Measurements from ENCODE around the gene ST3GAL4.
A peak's percentile ranks its signal among the peaks of the same experiment; 100 is the strongest.

ST3GAL4 gene

GRCh38 chr11:126431401-126432064, 76.0 kb downstream of the ST3GAL4 start:
- TF ChIP-seq CTCF (conservative IDR thresholded peaks at IDR 0.05; ENCODE audit: low read depth, low read length), result no peak
- peak; percentile 58 for DNase-seq (ENCODE audit: low read depth)
- H3K4me3 ChIP-seq (ENCODE audit: low read depth, low read length), result no peak overlapping the region

- DNase-seq (ENCODE audit: low read depth), result no peak
- TF ChIP-seq CTCF (conservative IDR thresholded peaks at IDR 0.05; ENCODE audit: low read depth, low read length), result no peak
- H3K4me3 ChIP-seq (ENCODE audit: low read depth, low read length), result no peak overlapping the region
These were observed 76.6 kb downstream of the ST3GAL4 start for GRCh38 chr11:126432065-126432461.

GRCh38 chr11:126432525-126432924, 77.0 kb downstream of the ST3GAL4 start:
- no peak overlapping the region for H3K4me3 ChIP-seq (ENCODE audit: low read depth, low read length)
- TF ChIP-seq CTCF (conservative IDR thresholded peaks at IDR 0.05; ENCODE audit: low read depth, low read length), result no peak
- DNase-seq (ENCODE audit: low read depth), result no peak

GRCh38 chr11:126433244-126433846, 77.9 kb downstream of the ST3GAL4 start:
- no peak overlapping the region for H3K4me3 ChIP-seq (ENCODE audit: low read depth, low read length)
- TF ChIP-seq CTCF (conservative IDR thresholded peaks at IDR 0.05; ENCODE audit: low read depth, low read length), result no peak

DNA sequence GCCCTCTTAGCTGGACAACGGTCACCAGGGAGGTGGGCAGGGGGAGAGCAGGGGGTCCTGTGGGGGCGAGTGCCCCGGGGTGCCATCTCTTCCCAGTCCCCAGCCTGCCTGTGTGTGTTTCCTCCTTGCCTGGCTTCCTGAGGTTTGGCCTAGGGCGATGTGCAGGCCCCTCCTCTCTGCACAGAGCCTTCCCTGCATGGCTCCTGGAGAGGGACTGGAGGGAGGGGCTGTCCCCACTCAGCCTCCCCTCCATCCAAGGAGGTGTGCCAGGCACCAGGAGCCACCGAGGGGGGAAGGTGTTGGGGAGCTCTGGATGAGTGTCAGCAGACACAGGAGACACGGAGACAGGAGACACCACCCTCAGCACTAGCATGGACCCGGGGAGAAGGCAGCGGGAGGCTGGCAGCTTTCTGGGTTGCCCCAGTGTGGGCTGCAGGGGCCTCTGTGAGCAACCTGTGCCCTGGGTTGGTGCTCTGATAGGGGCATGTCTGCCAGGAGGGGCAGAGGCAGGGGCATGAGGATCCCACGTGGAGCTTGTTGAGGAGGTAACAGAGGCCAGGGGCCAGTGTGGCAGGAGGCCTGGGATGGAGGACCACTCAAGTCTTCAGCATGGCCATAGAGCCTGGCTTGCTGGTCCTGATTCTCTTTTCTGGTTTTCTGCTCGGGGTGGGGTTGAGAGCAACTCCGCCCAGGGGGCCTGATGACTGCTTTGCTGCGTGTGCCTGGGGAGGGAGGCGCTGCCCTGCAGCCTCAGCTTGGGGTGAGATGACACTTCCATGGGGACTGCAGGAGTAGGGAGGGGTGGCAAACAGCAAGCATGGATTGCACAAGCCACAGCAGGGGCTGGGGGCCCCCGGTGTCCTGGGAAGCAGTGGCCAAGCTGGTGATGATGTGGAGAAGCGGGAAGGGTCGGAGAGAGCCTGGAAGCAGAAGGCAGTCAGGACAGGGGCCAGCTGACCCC, 78.8 kb downstream of the ST3GAL4 start:
- no peak for TF ChIP-seq CTCF (conservative IDR thresholded peaks at IDR 0.05; ENCODE audit: low read depth, low read length)
- DNase-seq (ENCODE audit: low read depth), result peak; percentile 12
- no peak overlapping the region for H3K4me3 ChIP-seq (ENCODE audit: low read depth, low read length)

More at GRCh38 chr11:126433244-126433846, 77.9 kb downstream of the ST3GAL4 start:
- DNase-seq (ENCODE audit: low read depth), result no peak

DNA sequence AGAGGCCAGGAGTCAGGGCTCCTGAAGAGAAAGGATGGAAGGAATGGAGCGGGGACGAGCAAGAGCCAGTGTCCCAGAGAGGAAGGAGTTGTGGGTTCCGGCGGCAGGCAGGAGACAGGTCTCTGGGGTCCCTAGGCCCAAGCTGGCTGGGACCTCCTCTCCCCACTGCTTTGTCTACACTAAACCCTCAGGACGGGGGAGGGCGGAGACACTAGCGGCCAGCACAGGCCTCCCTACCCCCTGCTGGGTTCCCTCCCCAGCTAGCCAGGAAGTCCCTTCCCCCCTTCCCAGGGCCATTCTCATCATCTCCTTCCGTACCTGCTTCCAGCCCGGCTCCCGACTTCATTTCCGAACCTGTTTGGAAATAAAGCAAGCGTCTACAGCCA, 79.5 kb downstream of the ST3GAL4 start:
- H3K4me3 ChIP-seq (ENCODE audit: low read depth, low read length), result no peak overlapping the region
- TF ChIP-seq CTCF (conservative IDR thresholded peaks at IDR 0.05; ENCODE audit: low read depth, low read length), result no peak
- DNase-seq (ENCODE audit: low read depth), result peak; percentile 43
